MM.1S (cell line): ENCODE data around the gene FAM83G.
A peak's percentile ranks its signal among the peaks of the same experiment; 100 is the strongest.
"Not testable (repeated sequence)": the region's sequence is repeated elsewhere in the genome, so short reads cannot be mapped to it uniquely, and the experiment has no call there.

Experiments used
- DNase-seq: peaks from one replicate; pipeline ENCODE4 v3.0.0-alpha.2; 2015
- H2AFZ ChIP-seq: fragments of 300-600 bp; sonication (generic); 2 replicates; pipeline ENCODE4 v1.6.0; 2016; ENCODE audit warnings: antibody characterized with exemption, low read length
- H3F3A ChIP-seq: fragments of 300-600 bp; sonication (generic); 2 replicates; pipeline ENCODE4 v1.6.1; 2016; ENCODE audit warnings: mild to moderate bottlenecking, antibody characterized with exemption, low read length, moderate library complexity, mixed read lengths; ENCODE audit not compliant: insufficient read depth
- H3K27ac ChIP-seq: fragments of 300-600 bp; sonication (generic); 2 replicates; pipeline ENCODE4 v1.5.1; 2016; ENCODE audit warnings: mild to moderate bottlenecking, low read length
- H3K27me3 ChIP-seq: fragments of 300-600 bp; sonication (generic); replicated peaks from 2 replicates; pipeline ENCODE4 v1.6.0; 2016; ENCODE audit warnings: low read length; ENCODE audit not compliant: insufficient read depth
- H3K36me3 ChIP-seq: fragments of 300-600 bp; sonication (generic); replicated peaks from 2 replicates; pipeline ENCODE4 v1.6.1; 2016; ENCODE audit warnings: mild to moderate bottlenecking, low read length, mixed read lengths; ENCODE audit not compliant: insufficient read depth
- H3K4me1 ChIP-seq: fragments of 300-600 bp; sonication (generic); 2 replicates; pipeline ENCODE4 v1.6.1; 2016; ENCODE audit warnings: low read length, mixed read lengths
- H3K4me2 ChIP-seq: fragments of 300-600 bp; sonication (generic); 2 replicates; pipeline ENCODE4 v1.6.0; 2016; ENCODE audit warnings: low read depth, low read length
- H3K4me3 ChIP-seq: fragments of 300-600 bp; sonication (generic); 2 replicates; pipeline ENCODE4 v1.5.1; 2016; ENCODE audit warnings: low read length, mixed read lengths
- H3K79me2 ChIP-seq: fragments of 300-600 bp; sonication (generic); 2 replicates; pipeline ENCODE4 v1.6.1; 2016; ENCODE audit warnings: mixed run types, low read length, mixed read lengths
- H3K9ac ChIP-seq: fragments of 300-600 bp; sonication (generic); 2 replicates; pipeline ENCODE4 v1.6.1; 2016; ENCODE audit warnings: low read length, mixed read lengths
- H3K9me2 ChIP-seq: fragments of 300-600 bp; sonication (generic); replicated peaks from 2 replicates; pipeline ENCODE4 v1.6.1; 2016; ENCODE audit warnings: mild to moderate bottlenecking, low read length, mixed read lengths; ENCODE audit not compliant: insufficient read depth
- H3K9me3 ChIP-seq: fragments of 300-600 bp; sonication (generic); replicated peaks from 2 replicates; pipeline ENCODE4 v1.6.1; 2016; ENCODE audit warnings: mild to moderate bottlenecking, low read length, mixed read lengths; ENCODE audit not compliant: insufficient read depth
- H4K20me1 ChIP-seq: fragments of 300-600 bp; sonication (generic); 2 replicates; pipeline ENCODE4 v1.6.1; 2016; ENCODE audit warnings: mild to moderate bottlenecking, low read length, moderate library complexity, mixed read lengths; ENCODE audit not compliant: insufficient read depth
- CTCF ChIP-seq: fragments of 300-600 bp; sonication (generic); IDR thresholded peaks from 2 replicates; pipeline ENCODE4 v1.5.1; 2016; ENCODE audit warnings: antibody characterized with exemption, low read length, mixed read lengths
- EZH2 ChIP-seq: fragments of 300-600 bp; sonication (generic); optimal IDR thresholded peaks from 2 replicates; pipeline ENCODE3; 2017; ENCODE audit warnings: low read depth, mild to moderate bottlenecking, antibody characterized with exemption, low read length, mixed read lengths
- EZH2phosphoT487 ChIP-seq: fragments of 300-600 bp; sonication (generic); IDR thresholded peaks from 2 replicates; pipeline ENCODE4 v1.6.1; 2018; ENCODE audit warnings: antibody characterized with exemption, low read length

The FAM83G gene

GRCh38 chr17:19004421-19005136 lies at the start of gene FAM83G:
FAM83G (minus strand) TSS chr17:19004764; CDS start chr17:19004041, 723 bp downstream.
- Histone ChIP-seq H3K4me2 (peak within 1 kb of the TSS; percentile 86), H3F3A (peaks cover 11% of the 10 kb centered on the region; the same call in 1 of the 2 replicates), H3K9ac (peak within 1 kb of the TSS; percentile 79), H3K79me2 (peaks cover 26% of the 10 kb centered on the region), H3K9me2 (no peaks in the 10 kb centered on the region), H3K4me3 (peak within 1 kb of the TSS; percentile 85), H3K27me3 (no peaks in the 10 kb centered on the region), H3K36me3 (no peaks in the 10 kb centered on the region), H3K4me1 (peaks cover 13% of the 10 kb centered on the region), H3K27ac (no peak within 1 kb of the TSS), H3K9me3 (no peaks in the 10 kb centered on the region), H4K20me1 (no peaks in the 10 kb centered on the region; the same call in 1 of the 2 replicates), H2AFZ (peak within 1 kb of the TSS; percentile 89)
- DNase-seq, result peak; percentile 82
- no peak for TF ChIP-seq EZH2phosphoT487
- no peak for TF ChIP-seq EZH2
- no peak for TF ChIP-seq CTCF

- H3K9ac ChIP-seq, H3K36me3 ChIP-seq, H2AFZ ChIP-seq, H4K20me1 ChIP-seq, H3K9me2 ChIP-seq, H3K27me3 ChIP-seq, H3K27ac ChIP-seq, H3F3A ChIP-seq, H3K9me3 ChIP-seq, H3K4me1 ChIP-seq, H3K79me2 ChIP-seq, H3K4me3 ChIP-seq, DNase-seq, H3K4me2 ChIP-seq: not testable (repeated sequence)
Observed at GRCh38 chr17:19048826-19049225, 44.3 kb upstream of the FAM83G start.

- not testable (repeated sequence) for H3F3A ChIP-seq, H3K27ac ChIP-seq, H3K4me3 ChIP-seq
Observed at GRCh38 chr17:19047510-19047909, 42.9 kb upstream of the FAM83G start.

GRCh38 chr17:19046782-19047375 lies 42.3 kb upstream of the FAM83G start, which contains the start of gene GRAP:
GRAP (minus strand) TSS chr17:19046957; CDS start chr17:19046926, 31 bp downstream.
- H2AFZ ChIP-seq, H3K36me3 ChIP-seq: not testable (repeated sequence)

More at GRCh38 chr17:19047510-19047909, 42.9 kb upstream of the FAM83G start:
- H3K4me2 ChIP-seq, H3K79me2 ChIP-seq, H3K4me1 ChIP-seq, H3K9me2 ChIP-seq, H3K9me3 ChIP-seq, H2AFZ ChIP-seq, DNase-seq, H3K9ac ChIP-seq, H4K20me1 ChIP-seq, H3K36me3 ChIP-seq, H3K27me3 ChIP-seq: not testable (repeated sequence)

GRCh38 chr17:19044643-19045042 lies 40.1 kb upstream of the FAM83G start:
- not testable (repeated sequence) for H3K9me3 ChIP-seq, H3K4me2 ChIP-seq, H3K9me2 ChIP-seq, H3K36me3 ChIP-seq, H3F3A ChIP-seq, H3K4me3 ChIP-seq, H2AFZ ChIP-seq, H3K27me3 ChIP-seq, H3K79me2 ChIP-seq, H4K20me1 ChIP-seq, H3K9ac ChIP-seq, H3K27ac ChIP-seq, H3K4me1 ChIP-seq, DNase-seq

More at GRCh38 chr17:19046782-19047375, 42.3 kb upstream of the FAM83G start, which contains the start of gene GRAP:
- not testable (repeated sequence) for H4K20me1 ChIP-seq, H3K27ac ChIP-seq, H3K4me1 ChIP-seq, DNase-seq, H3K79me2 ChIP-seq, H3K27me3 ChIP-seq, H3K9me3 ChIP-seq, H3K4me2 ChIP-seq, H3K9ac ChIP-seq, H3K4me3 ChIP-seq, H3K9me2 ChIP-seq, H3F3A ChIP-seq

GRCh38 chr17:19043032-19043431 lies 38.5 kb upstream of the FAM83G start:
- not testable (repeated sequence) for H3F3A ChIP-seq, H3K36me3 ChIP-seq, H3K79me2 ChIP-seq, H3K9me2 ChIP-seq, H3K4me1 ChIP-seq, H3K9ac ChIP-seq, H4K20me1 ChIP-seq, H3K9me3 ChIP-seq, H3K4me2 ChIP-seq, H3K4me3 ChIP-seq, H3K27ac ChIP-seq, DNase-seq, H3K27me3 ChIP-seq, H2AFZ ChIP-seq

- H3K9me2 ChIP-seq, H4K20me1 ChIP-seq, H3F3A ChIP-seq, H3K9me3 ChIP-seq, H3K4me1 ChIP-seq, H3K36me3 ChIP-seq, DNase-seq, H3K79me2 ChIP-seq, H3K4me3 ChIP-seq, H2AFZ ChIP-seq, H3K9ac ChIP-seq, H3K27me3 ChIP-seq, H3K4me2 ChIP-seq, H3K27ac ChIP-seq: not testable (repeated sequence)
Observed at GRCh38 chr17:19042369-19042768, 37.8 kb upstream of the FAM83G start.
